Keratinocyte (primary cell): ENCODE data around the gene PNPLA8. TPM values are rescaled to one million over a fixed set of nuclear protein-coding genes. Genes with fewer than 3 reads are reported as not detected.
"Not testable (repeated sequence)": the region's sequence is repeated elsewhere in the genome, so short reads cannot be mapped to it uniquely, and the experiment has no call there.

Source experiments
- DNase-seq: peaks from one replicate; pipeline ENCODE4 v3.0.0-alpha.2; 2011; ENCODE audit warnings: low read depth, missing footprints, low spot score
- FAIRE-seq: peaks from 2 replicates; lab custom pipeline; 2011; peaks lifted over from hg19 to GRCh38; lab: Jason Lieb, UNC
- H2AFZ ChIP-seq: 2 replicates; pipeline ENCODE4 v1.6.0; 2012; ENCODE audit warnings: low read length, control low read depth, inconsistent platforms; ENCODE audit not compliant: control insufficient read depth
- H3K27ac ChIP-seq: 2 replicates; pipeline ENCODE4 v1.5.1; 2011; ENCODE audit warnings: low read length; ENCODE audit not compliant: control insufficient read depth, insufficient read depth
- H3K27me3 ChIP-seq: 3 replicates; pipeline ENCODE4 v1.6.0; 2011; ENCODE audit warnings: low read length; ENCODE audit not compliant: control insufficient read depth, insufficient read depth; ENCODE audit errors: extremely low read depth
- H3K36me3 ChIP-seq, 2 experiments: 2 replicates in 1 of 2; 3 replicates in 1 of 2; pipeline ENCODE4 v1.5.1; 2011; ENCODE audit warnings: low read length in 2 of 2, mild to moderate bottlenecking in 1 of 2; ENCODE audit not compliant: control insufficient read depth in 2 of 2, insufficient read depth in 2 of 2; ENCODE audit errors: extremely low read depth in 1 of 2
- H3K4me1 ChIP-seq: 3 replicates; pipeline ENCODE4 v1.5.1; 2011; ENCODE audit warnings: low read length; ENCODE audit not compliant: control insufficient read depth, insufficient read depth; ENCODE audit errors: extremely low read depth
- H3K4me2 ChIP-seq: 3 replicates; pipeline ENCODE4 v1.6.0; 2011; ENCODE audit warnings: low read depth, low read length; ENCODE audit not compliant: control insufficient read depth, insufficient read depth; ENCODE audit errors: extremely low read depth
- H3K4me3 ChIP-seq, 3 experiments: fragments of 200-600 bp in 1 of 3; sonication (generic) in 1 of 3; 2 replicates in 2 of 3; 3 replicates in 1 of 3; pipeline ENCODE4 v1.5.1; 2011 to 2016; ENCODE audit warnings: low read length in 3 of 3, mild to moderate bottlenecking in 3 of 3, control low read depth in 2 of 3, inconsistent platforms in 1 of 3, low read depth in 1 of 3, mixed read lengths in 1 of 3, mixed run types in 1 of 3, moderate library complexity in 1 of 3; ENCODE audit not compliant: control insufficient read depth in 2 of 3, insufficient read depth in 2 of 3; ENCODE audit errors: extremely low read depth in 1 of 3
- H3K79me2 ChIP-seq: 2 replicates; pipeline ENCODE4 v1.6.0; 2012; ENCODE audit warnings: low read length; ENCODE audit not compliant: control insufficient read depth, insufficient read depth
- H3K9ac ChIP-seq: 3 replicates; pipeline ENCODE4 v1.6.0; 2011; ENCODE audit warnings: low read length; ENCODE audit not compliant: control insufficient read depth, insufficient read depth; ENCODE audit errors: extremely low read depth
- H3K9me1 ChIP-seq: 3 replicates; pipeline ENCODE4 v1.6.0; 2011; ENCODE audit warnings: low read length; ENCODE audit not compliant: control insufficient read depth, insufficient read depth; ENCODE audit errors: extremely low read depth
- H3K9me3 ChIP-seq: 2 replicates; pipeline ENCODE4 v1.5.1; 2012; ENCODE audit warnings: low read depth, low read length; ENCODE audit not compliant: control insufficient read depth
- H4K20me1 ChIP-seq: 3 replicates; pipeline ENCODE4 v1.6.0; 2011; ENCODE audit warnings: low read length; ENCODE audit not compliant: control insufficient read depth, insufficient read depth; ENCODE audit errors: extremely low read depth
- EZH2 ChIP-seq: IDR thresholded peaks from one replicate; pipeline ENCODE4 v1.6.1; 2012; ENCODE audit warnings: inconsistent platforms, mild to moderate bottlenecking, low read length, moderate library complexity
- dilution Hi-C: fragments of 300-500 bp; cut with MboI; formaldehyde crosslinking; loops from one replicate; pipeline ENCODE4 v1.7.0; 2020; ENCODE audit warnings: low sequenced_read_pairs; ENCODE audit not compliant: extremely low pct_ligation_motif_present
- polyA plus RNA-seq, 5 experiments: library from polyadenylated mRNA; depleted of rRNA in 3 of 5; stranded (reverse) in 3 of 5; stranded (forward) in 1 of 5; unstranded in 1 of 5; fragments of >200 nt; gene quantifications; 1 replicate in 1 of 5; 2 replicates in 3 of 5; 3 replicates in 1 of 5; pipeline versions ENCODE4 v1.2.1 to v1.2.3, GENCODE V29; 2011 to 2012; ENCODE audit warnings: missing spikeins in 2 of 5, low read depth in 1 of 5, low replicate concordance in 1 of 5
- TF ChIP-seq, protein P1 (sequence below), 3 experiments: IDR thresholded peaks in 1 of 3; conservative IDR thresholded peaks in 1 of 3; optimal IDR thresholded peaks in 1 of 3; 2 replicates in 2 of 3; 3 replicates in 1 of 3; pipeline versions ENCODE3 to v1.5.1; 2011; ENCODE audit warnings: low read length in 3 of 3, mild to moderate bottlenecking in 3 of 3, moderate library complexity in 2 of 3, control low read depth in 1 of 3, inconsistent platforms in 1 of 3; ENCODE audit not compliant: insufficient read depth in 2 of 3; ENCODE audit errors: extremely low read depth in 1 of 3

Gene PNPLA8
- polyA plus RNA-seq, 1 donor (not counting 4 experiments of a cell fraction or from before 2014, with no cell fraction given) = 23.1 TPM

DNA sequence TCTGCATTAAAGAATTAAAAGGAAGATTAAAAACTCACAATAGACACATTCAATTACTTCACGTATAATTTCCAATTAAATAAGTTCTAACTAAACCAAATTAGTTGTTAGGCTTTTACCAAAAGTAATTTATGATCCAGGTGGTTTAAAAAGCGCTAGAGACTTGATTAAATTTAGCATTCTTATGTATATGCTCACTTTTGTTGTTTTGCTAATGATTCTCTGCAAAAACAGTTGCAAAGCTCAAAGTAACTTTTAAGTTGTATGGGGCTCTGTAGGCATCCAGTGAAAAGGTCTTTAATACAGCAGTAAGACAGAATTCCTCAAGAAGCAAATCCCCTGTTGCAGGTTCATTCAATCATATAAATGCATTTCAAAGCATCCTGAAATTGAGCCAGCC, 15.5 kb upstream of the PNPLA8 start:
- H3K27me3 ChIP-seq = no peaks in the 10 kb centered on the region
- no peak overlapping the region for H3K4me2 ChIP-seq
- H3K4me1 ChIP-seq = no peaks in the 10 kb centered on the region
- DNase-seq = no peak
- no peak overlapping the region for H3K9ac ChIP-seq
- H4K20me1 ChIP-seq = no peaks in the 10 kb centered on the region
- no peak overlapping the region for H2AFZ ChIP-seq
- no peaks in the 10 kb centered on the region for H3K36me3 ChIP-seq
- H3K9me3 ChIP-seq = no peaks in the 10 kb centered on the region
- no peak overlapping the region for H3K27ac ChIP-seq
- H3K4me3 ChIP-seq = no peak overlapping the region
- dilution Hi-C loops = no loop called here
- TF ChIP-seq, protein P1, sequence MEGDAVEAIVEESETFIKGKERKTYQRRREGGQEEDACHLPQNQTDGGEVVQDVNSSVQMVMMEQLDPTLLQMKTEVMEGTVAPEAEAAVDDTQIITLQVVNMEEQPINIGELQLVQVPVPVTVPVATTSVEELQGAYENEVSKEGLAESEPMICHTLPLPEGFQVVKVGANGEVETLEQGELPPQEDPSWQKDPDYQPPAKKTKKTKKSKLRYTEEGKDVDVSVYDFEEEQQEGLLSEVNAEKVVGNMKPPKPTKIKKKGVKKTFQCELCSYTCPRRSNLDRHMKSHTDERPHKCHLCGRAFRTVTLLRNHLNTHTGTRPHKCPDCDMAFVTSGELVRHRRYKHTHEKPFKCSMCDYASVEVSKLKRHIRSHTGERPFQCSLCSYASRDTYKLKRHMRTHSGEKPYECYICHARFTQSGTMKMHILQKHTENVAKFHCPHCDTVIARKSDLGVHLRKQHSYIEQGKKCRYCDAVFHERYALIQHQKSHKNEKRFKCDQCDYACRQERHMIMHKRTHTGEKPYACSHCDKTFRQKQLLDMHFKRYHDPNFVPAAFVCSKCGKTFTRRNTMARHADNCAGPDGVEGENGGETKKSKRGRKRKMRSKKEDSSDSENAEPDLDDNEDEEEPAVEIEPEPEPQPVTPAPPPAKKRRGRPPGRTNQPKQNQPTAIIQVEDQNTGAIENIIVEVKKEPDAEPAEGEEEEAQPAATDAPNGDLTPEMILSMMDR (optimal IDR thresholded peaks at IDR 0.05 in 1 of 3, IDR thresholded peaks at IDR 0.05 in 1 of 3, conservative IDR thresholded peaks at IDR 0.05 in 1 of 3; ENCODE audit: extremely low read depth in 1 of 3, insufficient read depth in 2 of 3, low read length in 3 of 3) = no peak
- no peak for TF ChIP-seq EZH2
- H3K79me2 ChIP-seq = no peaks in the 10 kb centered on the region
- no peak for FAIRE-seq
- H3K9me1 ChIP-seq = no peaks in the 10 kb centered on the region

DNA sequence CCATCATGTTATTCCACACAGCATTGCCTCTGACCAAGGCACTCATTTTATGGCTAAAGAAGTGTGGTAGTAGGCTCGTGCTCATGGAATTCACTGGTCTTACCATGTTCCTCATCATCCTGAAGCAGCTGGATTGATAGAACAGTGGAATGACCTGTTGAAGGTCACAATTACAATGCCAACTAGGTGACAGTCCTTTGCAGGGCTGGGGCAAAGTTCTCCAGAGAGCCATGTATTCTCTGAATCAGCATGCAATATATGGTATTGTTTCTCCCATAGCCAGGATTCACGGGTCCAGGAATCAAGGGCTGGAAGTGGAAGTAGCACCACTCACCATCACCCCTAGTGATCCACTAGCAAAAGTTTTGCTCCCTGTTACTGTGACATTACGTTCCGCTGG, 12.8 kb upstream of the PNPLA8 start:
- H3K27ac ChIP-seq, DNase-seq, H3K79me2 ChIP-seq, dilution Hi-C loops, H3K4me3 ChIP-seq, H3K9ac ChIP-seq, H4K20me1 ChIP-seq, H3K27me3 ChIP-seq, H3K9me3 ChIP-seq, H2AFZ ChIP-seq, FAIRE-seq, H3K4me2 ChIP-seq, H3K4me1 ChIP-seq, H3K36me3 ChIP-seq, H3K9me1 ChIP-seq: not testable (repeated sequence)

DNA sequence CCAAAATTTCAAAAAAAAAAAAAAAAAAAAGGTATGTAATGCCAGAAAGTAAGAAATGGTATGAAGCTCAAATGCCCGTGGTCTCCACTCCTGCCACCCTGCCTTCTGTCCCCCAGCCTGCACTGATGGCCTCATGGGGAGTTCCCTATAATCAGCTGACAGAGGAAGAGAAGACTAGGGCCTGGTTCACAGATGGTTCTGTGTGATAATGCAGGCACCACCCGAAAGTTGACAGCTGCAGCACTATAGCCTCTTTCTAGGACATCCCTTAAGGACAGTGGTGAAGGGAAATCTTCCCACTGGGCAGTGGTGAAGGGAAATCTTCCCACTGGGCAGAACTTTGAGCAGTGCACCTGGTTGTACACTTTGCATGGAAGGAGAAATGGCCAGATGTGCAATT, 12.3 kb upstream of the PNPLA8 start:
- H3K4me2 ChIP-seq, H3K4me3 ChIP-seq, H4K20me1 ChIP-seq, dilution Hi-C loops, H3K9me3 ChIP-seq, H3K9ac ChIP-seq, H3K79me2 ChIP-seq, H3K9me1 ChIP-seq, H3K27ac ChIP-seq, FAIRE-seq, H3K27me3 ChIP-seq, H2AFZ ChIP-seq, H3K36me3 ChIP-seq, H3K4me1 ChIP-seq, DNase-seq: not testable (repeated sequence)
